ENCODE data around the gene FHOD3. TPM values are rescaled to one million over a fixed set of nuclear protein-coding genes. Genes with fewer than 3 reads are reported as not detected.
A peak's percentile ranks its signal among the peaks of the same experiment; 100 is the strongest.

FHOD3 gene
- total and polyA plus RNA-seq, 2 of the 13 experiments (the other 11 are each of a cell fraction or from before 2014, with no cell fraction given) = 0.07 TPM; not detected in 1

GRCh38 chr18:36368889-36369288 is 71.4 kb downstream of the FHOD3 start:
- CTCF ChIA-PET (ENCODE audit: low intra/inter-chr PET ratio, low total read pairs) = no interaction called here
- ATAC-seq (no peak), FAIRE-seq (no peak), DNase-seq (ENCODE audit: low spot score) (no peak)
- H3K9me3 ChIP-seq (ENCODE audit: low read length) = no peaks in the 10 kb centered on the region
- intact Hi-C loops (cut with micrococcal nuclease; ENCODE audit: unreplicated experiment) (no loop called here), in situ Hi-C loops (cut with HindIII; ENCODE audit: extremely low pct_ligation_motif_present, low pct_unique_long_range_greater_than_20kb) (no loop called here)
- H3K27ac ChIP-seq (ENCODE audit: extremely low read length, insufficient read depth, low read length) = no peak overlapping the region
- no peak overlapping the region for H3K4me3 ChIP-seq (replicated peaks in 1 of 3; ENCODE audit: insufficient read depth in 1 of 3, low read depth in 2 of 3, low read length in 3 of 3)
- no peak overlapping the region for H2AFZ ChIP-seq (ENCODE audit: low read length)
- TF ChIP-seq, protein P1, sequence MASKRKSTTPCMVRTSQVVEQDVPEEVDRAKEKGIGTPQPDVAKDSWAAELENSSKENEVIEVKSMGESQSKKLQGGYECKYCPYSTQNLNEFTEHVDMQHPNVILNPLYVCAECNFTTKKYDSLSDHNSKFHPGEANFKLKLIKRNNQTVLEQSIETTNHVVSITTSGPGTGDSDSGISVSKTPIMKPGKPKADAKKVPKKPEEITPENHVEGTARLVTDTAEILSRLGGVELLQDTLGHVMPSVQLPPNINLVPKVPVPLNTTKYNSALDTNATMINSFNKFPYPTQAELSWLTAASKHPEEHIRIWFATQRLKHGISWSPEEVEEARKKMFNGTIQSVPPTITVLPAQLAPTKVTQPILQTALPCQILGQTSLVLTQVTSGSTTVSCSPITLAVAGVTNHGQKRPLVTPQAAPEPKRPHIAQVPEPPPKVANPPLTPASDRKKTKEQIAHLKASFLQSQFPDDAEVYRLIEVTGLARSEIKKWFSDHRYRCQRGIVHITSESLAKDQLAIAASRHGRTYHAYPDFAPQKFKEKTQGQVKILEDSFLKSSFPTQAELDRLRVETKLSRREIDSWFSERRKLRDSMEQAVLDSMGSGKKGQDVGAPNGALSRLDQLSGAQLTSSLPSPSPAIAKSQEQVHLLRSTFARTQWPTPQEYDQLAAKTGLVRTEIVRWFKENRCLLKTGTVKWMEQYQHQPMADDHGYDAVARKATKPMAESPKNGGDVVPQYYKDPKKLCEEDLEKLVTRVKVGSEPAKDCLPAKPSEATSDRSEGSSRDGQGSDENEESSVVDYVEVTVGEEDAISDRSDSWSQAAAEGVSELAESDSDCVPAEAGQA (IDR thresholded peaks at IDR 0.05; ENCODE audit: low read depth) = no peak
- TF ChIP-seq, protein P1 (CRISPR knock-in tag; IDR thresholded peaks at IDR 0.05; ENCODE audit: borderline replicate concordance) = no peak
- peak; percentile 48; the same call in 1 of the 2 replicates for TF ChIP-seq CREB1 (IDR thresholded peaks at IDR 0.05)
- TF ChIP-seq CREB1 (CRISPR knock-in tag; IDR thresholded peaks at IDR 0.05) = no peak
- no peak for TF ChIP-seq KDM6A (CRISPR knock-in tag; IDR thresholded peaks at IDR 0.05; ENCODE audit: low read depth)
- no peak for TF ChIP-seq ZNF577 (CRISPR knock-in tag; IDR thresholded peaks at IDR 0.05; ENCODE audit: borderline replicate concordance, low read depth)
- no peak for TF ChIP-seq ZNF501 (CRISPR knock-in tag; IDR thresholded peaks at IDR 0.05)
- TF ChIP-seq ZNF253 (CRISPR knock-in tag; IDR thresholded peaks at IDR 0.05; ENCODE audit: borderline replicate concordance) = no peak
- H3K4me2 ChIP-seq (ENCODE audit: low read depth, low read length) = no peak overlapping the region
- H3K4me1 ChIP-seq (ENCODE audit: insufficient read depth, low read length) = no peaks in the 10 kb centered on the region
- H3K9ac ChIP-seq (ENCODE audit: insufficient read depth, low read depth, low read length) = no peak overlapping the region
- H3K79me2 ChIP-seq (ENCODE audit: insufficient read depth, low read length) = no peaks in the 10 kb centered on the region
- WGBS (ENCODE audit: low lambda C conversion rate) = 11% methylated on average over 3 of the region's 3 CpGs
- POLR2A ChIA-PET = no interaction called here
- peaks cover 2 to 16% of the 10 kb centered on the region in 2 experiments; a peak in 2 of 5 replicates for H3K27me3 ChIP-seq (ENCODE audit: control insufficient read depth in 1 of 2, insufficient read depth in 2 of 2, low read length in 2 of 2)
- BruUV-seq (replicated peaks) = no TSS peak
- no peaks in the 10 kb centered on the region for H3K36me3 ChIP-seq (replicated peaks in 1 of 2; ENCODE audit: control insufficient read depth in 1 of 2, insufficient read depth in 2 of 2, low read length in 2 of 2)
- no peaks in the 10 kb centered on the region for H4K20me1 ChIP-seq (ENCODE audit: insufficient read depth, low read length)

Measured in HepG2 (cell line).